NCI-H510A treated with DMSO at 0.1 percent for 48 hours (cell line): ENCODE data around the gene MAT2A.
A peak's percentile ranks its signal among the peaks of the same experiment; 100 is the strongest.

Source experiments
- DNase-seq: peaks from one replicate; lab custom pipeline; 2025; lab: John Stamatoyannopoulos, UW

MAT2A gene

DNA sequence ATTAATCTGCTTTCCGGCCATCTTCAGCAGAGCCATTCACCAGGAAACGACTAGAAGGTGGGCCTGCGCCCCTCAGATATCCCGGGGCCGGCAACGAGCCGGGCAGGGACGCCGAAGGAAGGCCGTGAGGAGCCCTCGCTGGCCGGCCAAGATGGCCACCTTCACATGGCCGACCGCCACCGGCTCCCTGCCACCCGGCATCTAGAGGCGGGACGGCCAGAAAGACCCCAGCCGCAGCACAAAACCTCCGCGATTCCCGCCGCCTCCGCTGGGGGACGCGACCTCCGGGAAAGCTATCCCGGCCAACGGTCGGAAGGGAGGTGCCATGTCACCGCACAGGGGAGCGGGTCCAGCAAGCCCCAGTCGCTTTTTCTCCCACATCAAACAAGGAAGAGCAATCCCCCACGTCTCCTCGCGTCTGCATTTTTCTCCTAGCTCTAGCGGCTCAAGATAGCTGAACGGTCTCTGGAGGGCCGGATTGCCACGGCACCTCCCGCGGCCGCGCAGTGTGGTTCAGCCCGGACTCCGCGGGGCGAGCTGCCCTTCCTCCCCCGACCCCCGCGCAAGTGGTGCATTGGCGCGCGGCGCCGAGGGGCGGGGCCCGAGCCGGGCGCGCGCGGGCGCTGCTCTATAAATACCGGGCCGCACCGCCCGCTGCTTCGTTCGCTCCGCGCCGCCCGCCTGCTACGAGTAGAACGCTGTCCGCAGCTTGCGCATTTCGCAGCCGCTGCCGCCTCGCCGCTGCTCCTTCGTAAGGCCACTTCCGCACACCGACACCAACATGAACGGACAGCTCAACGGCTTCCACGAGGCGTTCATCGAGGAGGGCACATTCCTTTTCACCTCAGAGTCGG is at the start of gene MAT2A:
TSS of gene MAT2A (plus strand) at position 662 of the 854 bp plus-strand sequence. CDS start at position 782, 120 bp downstream.
- peak; percentile 88 for DNase-seq

DNA sequence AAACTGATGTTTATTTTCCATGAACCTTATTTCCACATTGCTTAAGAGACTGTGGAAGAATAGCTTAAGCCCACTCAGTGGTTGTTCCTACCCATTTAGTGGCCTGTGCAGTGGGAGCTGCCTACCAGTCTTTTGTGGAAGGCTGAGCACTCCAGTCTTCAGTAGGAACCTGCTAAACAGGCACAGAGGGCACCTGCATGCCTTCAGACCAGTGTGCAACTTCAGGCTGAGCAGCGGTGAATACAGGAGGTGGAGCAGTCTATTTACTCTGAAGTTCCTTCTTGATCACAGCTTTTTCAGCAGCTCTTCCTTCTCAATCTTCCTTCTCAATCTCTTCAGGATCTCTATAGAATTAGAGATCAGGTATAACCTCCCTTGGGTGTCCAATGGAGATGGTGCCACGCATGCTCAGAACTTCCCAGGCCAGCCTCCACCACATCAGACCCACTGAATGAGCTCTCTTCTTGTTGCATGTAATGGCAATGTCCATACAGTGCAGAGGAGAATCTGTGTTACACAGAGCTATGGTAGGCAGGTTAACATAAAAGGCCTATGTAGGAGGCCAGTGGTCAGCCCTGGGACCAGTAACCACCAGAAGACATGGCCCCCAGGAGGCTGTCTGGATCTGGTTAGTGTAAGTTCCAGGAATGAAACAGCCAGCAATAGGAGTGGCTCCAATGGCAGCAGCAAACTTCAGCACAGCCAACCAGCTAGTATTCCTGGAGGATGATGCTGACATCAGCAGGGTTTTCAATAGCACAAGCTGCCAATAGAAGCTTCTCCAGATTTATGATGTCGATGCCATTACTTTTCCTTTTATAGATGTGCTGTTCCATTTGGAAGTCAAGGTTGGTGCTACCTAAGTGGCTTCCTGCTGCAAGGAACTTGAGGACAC is 47.9 kb upstream of the MAT2A start:
- no peak for DNase-seq

DNA sequence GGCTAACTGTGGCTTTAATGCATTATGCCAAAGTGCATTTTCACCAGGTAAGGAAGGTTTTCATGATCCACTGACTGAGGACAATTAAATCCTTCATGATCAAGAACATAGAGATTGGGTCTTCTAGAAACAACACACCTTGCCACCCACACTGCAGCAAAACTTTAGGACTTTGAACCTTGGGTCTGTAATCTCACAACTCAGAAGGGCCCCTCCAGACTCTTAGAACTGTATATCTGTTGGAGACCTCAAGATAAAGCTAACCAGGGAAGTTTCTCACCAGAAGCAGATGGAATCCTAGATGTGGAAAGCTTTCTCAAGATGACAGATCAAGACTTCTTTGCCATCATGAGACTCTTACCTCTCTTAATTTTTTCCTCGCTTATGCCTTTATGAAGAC is 42.5 kb upstream of the MAT2A start:
- DNase-seq: no peak

DNA sequence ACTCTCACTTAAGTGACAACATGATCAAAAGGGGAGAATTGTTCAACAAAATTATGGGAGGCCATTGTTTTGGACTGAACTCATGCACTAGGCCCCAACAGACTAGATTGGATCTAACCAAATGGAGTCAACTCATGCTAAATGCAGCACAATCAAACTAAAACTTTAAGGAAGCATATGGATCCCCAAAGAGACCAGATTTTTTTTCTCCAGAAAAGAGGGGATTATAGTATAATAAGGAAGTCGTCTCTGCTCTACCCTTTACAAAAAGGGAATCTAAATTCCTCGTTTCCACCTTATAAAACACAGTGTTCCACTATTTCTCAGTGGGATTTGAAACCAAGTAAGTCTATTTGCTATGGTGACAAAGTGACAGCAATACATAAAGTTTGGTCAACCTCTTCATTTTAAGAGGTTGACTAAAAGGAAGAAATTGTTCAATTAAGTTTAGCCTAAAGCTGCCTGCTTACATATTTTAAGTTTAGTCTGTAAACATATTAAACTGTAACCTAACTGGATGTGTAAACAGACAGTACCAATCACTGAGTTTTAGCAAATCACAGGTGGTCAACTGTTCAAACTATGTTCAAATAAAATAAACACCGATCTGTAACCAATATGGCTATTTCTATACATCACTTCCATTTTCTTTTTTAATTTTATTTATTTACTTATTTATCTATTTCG is 40.9 kb upstream of the MAT2A start:
- DNase-seq: no peak

DNA sequence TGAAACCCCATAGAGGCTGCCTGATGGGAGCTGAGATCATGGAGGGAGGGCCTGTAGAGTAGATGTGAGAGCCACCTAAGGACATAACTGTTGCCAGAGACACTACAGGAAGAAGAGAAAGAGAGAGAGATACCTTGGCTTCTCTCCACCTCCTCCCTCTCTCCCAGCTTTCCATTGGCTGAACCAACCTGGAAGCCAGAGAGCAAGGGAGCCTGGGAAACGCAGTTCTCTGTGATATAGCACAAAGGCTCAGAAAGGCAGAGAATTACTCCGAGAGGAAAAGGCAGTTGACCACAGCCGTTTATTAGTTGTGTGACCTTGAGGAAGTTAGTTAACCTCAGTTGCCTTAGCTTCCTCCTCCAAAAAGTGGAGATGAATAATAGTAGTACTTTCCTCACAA is 37.7 kb upstream of the MAT2A start:
- DNase-seq: no peak

DNA sequence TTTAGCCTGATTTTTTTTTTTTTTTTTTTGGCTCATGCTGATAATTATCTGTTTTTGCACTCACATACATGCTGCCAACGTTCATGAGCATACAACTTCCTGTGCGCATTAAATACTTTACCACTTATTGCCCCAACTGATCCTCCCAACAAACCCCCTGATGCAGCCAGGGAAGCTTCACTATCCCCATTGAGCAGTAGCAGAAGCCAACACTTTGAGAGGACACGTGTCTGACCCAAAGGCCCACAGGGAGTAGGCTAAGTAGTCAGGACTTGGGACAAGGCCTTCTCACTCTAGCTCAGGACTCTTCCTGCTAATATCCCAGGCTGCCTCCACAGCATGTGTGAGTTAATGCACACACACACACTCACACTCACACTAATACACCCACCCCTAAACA is 36.2 kb upstream of the MAT2A start:
- DNase-seq: no peak

DNA sequence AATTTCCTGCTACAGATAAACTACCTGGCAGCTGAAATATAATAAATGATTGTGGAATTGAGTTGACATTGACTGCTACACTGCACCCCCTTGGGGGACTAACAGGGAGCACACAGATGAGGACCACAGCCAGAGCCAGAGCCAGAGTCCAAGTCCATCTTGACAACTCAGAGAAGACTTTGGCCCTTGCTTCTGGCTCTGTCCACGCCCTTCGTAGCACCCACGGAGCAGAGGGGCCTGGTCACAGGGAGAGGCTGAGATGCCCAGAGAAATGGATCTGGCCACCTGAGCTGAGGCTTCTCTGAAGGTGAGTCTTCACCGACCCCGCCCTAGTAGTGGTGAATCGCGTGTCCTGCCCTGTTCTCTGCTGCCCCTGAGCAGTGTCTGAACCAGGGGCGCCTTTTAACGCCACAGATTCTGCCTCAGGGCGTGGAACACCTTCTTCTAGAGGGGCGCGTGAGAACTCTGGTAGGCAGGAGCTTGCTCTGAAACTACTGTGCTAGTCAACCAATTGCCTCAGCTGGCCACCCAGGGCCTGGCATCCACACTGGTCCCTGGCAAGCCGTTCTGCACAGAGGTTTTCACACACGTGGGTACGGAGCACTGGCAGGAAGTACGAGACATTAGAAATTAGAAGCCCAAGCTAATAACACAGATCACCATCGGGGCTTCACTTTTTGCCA is 35.7 kb upstream of the MAT2A start:
- no peak for DNase-seq

DNA sequence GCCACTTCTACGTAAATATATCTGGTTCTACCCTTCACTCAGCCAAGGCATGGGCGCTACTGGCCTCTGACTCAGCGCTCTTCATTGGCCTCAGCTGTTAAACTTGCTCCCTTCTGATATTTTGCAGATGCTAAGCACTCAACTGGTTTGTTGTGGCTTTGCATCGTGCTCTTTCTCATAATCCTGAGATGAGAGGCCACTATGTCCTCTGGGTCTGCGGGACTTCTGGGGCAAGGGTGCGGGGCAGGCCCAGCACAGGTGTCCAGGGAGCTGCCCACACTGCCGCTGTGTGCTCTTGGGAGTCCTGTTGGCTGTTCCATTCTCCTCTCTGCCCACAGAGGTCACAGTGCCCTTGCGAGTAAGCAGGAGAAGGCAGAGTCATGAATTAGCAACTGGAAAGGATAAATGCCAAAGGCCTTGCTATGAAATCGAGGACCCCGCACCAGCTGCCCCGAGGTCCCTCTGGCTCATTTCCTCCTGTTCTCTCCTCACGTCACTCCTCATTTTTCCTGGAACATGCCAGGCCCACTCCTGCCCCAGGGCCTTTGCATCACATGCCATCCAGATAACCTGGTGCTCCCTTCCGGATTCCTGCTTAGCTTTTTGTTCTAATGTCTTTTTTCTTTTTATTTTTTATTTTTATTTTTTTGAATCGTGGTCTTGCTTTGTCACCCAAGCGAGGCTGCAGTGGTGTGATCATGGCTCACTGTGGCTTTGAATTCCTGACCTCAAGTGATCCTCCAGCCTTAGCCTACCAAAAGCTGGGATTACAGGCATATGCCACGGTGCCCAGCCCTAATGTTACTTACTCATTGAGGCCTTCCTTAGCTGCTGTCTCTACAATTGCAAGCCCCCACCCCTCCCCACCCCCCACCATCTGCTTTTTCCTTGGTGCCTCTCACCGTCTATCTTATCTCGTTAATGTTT is 34.9 kb upstream of the MAT2A start:
- no peak for DNase-seq

DNA sequence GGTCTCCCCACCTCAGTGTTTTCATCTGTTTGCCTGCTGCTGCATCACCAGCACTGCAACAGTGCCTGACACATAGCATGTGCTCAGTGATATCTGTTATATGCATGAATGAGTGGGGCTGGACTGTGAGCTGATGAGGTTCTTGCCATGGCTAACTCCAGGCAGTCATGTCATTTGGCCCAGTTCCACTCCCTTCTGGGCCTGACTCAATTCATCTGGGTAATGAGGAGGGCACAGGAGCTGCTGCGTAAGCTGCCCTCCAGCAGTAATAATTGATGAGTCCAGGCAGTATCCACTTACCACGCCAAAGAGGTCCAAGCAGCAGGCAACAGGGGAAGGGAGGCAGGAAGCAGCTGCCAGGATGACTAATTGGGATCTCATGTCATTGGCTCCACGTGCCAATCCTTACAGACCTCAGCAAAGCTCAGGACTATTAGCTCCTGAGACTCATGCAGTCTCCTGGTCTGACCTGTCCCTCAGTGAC is 34.1 kb upstream of the MAT2A start:
- peak; percentile 61 for DNase-seq

DNA sequence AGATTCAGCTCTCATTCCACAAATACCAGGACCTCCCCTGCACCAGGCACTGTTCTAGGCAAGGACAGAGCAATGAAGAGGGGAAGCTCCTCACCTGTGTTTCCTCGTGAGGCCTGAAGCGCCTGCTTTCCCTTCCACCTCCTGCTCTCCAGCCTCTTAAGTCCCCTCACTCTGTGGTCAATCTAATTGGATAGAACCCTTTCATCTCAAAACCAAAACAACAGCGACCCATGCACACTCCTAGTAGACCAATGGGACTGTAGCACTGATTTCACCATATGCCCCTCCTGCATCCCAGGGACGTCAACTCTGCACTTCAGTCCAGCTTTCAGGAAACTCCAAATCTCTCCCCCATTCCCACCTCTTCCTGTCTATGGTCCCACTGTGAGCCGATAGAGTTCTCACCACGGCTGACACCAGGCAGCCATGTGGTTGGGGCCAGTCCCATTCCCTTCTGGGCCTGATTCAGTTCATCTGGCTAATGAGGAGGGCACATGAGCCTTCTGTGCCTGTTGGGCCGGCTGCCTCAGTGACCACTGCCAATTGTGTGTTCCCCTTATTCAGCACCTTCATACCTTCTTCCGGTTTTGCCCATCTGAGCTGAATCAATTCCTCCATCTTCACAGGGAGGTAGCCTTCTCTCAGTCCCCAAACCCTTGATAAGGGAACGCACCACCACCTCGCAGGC is 33.3 kb upstream of the MAT2A start:
- no peak for DNase-seq

DNA sequence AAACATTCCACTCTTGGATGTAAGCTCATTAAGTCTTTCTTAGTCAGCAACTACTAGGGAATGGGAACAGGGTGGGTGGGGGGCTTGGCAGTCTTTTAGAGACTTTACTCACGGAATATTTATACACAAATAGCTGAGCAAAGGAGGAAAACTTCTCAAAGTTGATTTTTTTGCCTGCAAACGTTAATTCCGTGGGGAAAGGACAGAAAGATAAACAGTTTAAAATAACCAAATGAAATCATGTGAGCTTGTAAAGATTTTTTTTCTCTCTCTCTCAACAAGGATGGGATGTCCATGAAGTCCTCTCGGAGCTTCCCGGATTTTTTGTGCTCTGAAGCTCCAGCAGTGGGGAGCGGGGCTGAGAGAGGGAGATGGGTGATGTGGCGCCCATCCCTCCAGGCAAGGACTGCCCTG is 32.2 kb upstream of the MAT2A start:
- DNase-seq: no peak

DNA sequence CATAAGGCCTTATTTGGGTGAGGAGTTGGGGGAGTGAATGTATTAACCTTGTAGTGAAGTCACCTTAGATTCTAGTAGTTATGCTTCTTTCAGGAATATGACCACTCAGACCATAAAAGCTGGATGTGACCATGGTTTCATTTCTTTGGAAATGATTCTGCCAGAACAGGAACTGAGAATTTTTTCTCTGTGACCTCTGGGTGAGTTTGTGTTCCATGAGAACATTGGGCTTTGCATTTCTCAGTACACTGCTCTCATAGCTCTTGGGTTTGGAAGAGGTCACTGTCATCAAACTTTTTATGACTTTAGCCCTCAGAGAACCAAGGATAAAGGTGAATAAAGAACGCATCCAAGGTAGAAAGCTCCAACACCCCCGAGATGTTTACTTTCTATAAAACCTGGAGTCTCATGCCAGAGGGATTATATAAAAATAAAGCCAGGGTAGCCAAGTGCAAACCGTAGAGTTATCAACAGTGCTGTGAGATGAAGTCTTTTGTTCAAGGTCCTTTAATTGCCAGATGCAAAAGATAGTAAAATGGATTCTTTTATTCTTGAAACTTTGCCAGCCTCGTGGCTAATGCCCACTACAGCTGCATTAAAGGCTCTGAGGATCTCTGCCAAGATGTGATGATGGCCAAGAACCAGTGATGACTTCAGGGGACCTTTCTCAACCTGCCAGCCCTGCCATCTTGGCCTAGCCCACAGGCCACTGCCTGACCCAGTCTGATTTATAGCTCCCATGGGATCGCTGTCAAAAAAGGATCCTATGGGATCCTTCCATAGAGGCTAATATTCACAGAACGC is 27.8 kb upstream of the MAT2A start:
- DNase-seq: no peak

DNA sequence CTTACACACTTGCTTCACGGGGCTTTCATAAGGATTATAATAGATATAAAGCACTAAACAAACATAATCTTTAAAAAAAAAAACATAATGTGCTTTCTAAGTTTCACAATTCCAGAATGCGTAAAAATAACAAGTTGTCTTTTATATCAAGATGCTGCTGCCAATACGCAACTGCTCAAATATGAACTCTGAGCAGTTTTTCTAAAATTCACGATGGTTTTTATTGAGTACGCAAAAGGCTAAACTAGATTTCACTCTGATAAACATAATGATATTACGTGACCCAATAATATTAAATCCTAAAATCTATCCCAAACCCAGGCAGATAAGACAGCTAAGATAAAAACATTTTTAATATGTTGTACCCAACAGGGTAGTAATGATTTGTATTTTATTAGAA is 24.6 kb upstream of the MAT2A start:
- no peak for DNase-seq

DNA sequence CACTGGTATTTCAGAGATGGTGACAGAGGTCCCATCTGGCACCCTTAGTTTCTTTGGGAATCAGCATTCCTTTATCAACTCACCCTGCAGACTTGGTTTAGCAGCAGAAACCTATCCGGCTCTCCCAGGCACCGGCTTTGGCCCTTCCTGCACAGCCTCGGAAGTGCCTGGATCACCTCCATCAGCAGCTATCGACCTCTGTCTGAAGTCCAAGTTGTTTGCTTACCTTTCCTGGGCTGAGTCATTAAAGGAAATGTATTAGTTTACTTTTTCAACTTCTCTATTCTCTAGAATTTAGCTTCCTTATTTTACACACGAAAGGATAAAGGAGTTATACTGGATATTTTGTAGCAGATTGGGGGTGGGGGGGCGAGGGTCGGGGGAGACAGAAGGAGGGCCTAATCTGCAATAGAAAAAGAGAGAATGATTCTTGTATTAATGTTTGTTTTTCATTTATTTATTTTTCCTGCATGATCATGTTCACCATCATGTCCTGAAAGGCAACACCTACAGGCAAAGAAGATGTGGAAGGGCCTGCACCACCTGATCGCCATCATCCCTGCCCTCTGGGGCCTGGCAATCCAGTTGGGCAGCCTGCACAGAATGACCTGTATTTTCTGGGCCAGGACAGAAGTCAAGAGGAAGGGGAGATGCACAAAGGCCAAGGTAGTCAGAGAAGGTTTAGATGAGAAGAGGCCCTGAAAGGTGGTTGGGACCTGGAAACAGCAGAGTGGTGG is 22.1 kb upstream of the MAT2A start:
- no peak for DNase-seq

DNA sequence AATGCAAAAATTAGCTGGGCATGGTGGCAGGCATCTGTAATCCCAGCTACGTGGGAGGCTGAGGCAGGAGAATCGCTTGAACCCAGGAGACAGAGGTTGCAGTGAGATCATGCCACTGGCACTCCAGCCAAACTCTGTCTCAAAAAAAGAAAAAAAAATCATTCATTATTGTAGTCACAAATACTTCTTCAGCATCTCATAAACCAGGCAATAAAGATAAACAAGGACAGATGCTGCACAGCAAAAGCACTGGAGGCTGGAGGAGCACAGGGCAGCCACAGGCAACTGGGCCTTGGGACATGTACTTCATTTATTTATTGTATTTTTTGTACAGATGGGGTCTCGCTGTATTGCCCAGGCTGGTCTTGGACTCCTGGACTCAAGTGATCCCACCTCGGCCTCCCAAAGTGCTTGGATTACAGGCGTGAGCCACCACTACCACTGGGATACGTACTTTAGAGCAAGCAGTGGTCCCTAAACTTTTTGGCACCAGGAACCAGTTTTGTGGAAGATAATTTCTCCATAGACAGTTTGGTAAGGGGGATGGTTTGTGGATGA is 16.8 kb upstream of the MAT2A start:
- DNase-seq: no peak

DNA sequence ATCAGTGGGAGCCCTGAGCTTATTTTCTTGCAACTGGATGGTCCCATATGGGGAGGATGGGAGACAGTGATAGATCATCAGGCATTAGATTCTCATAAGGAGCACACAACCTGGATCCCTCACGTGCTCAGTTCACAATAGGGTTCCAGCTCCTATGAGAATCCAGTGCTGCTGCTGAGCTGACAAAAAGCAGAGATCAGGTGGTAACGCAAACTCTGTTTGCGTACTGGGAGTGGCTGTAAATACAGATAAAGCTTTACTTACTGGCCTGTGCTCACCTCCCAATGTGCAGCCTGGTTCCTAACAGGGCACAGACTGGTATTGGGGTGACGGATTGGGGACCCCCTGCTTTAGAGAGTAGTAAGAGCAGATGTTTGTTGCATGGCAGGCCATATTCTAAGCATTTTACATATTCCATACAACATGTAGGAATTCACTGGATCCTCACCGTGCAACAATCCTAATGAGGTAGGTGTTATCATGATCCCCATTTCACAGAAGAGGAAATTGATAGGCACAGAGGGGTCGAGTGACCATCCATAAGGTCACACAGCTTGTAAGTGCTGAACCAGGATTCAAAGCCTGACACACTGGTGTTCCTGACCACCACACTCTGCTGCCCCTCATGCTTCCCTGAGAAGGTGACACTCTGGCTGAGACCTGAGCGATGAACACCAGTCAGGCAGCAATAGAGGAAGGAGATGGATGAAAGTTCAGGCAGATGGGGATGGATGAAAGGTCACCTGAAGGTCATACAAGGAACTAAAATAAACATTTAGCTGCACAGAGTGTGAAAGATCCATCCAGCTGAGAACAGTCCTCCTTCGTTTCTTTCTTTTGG is 15.7 kb upstream of the MAT2A start:
- no peak for DNase-seq

DNA sequence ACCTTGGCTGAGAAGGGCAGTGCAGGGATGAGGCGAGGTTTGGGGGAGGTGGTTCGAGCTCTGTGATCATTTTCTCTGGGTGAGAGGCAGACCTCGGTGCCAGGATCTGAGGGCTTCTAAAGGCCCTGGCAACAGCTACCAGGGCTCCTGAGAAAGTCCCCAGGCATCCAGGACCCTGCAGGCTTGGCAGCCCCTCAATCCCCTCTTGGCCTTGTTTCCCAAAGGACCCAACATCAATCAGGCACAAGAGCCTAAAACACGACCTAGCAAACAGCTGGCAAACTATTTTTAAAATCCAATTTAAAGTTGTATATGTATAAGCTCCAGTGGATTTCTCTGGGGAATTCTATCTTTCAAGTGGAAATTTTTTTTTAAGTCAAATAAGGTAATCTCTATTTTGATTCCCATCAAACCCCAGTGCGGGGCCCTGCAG is 15.0 kb upstream of the MAT2A start:
- no peak for DNase-seq
